Adipose tissue (tissue), 3 donors: Measurements from ENCODE around the gene RNF44. TPM values are rescaled to one million over a fixed set of nuclear protein-coding genes. Genes with fewer than 3 reads are reported as not detected.
"Not testable (repeated sequence)": the region's sequence is repeated elsewhere in the genome, so short reads cannot be mapped to it uniquely, and the experiment has no call there.

Experiments used
- H3K27ac ChIP-seq: one replicate; pipeline ENCODE4 v1.5.1; 2013; ENCODE audit warnings: low read depth, low read length
- WGBS, 3 donors: extraction: QIAGEN DNeasy Blood & Tissue Kit; methylation state at CpG; one replicate each; pipeline ENCODE4 v1.1.7; 2013; 5-methylcytosine and 5-hydroxymethylcytosine counted together
- polyA plus RNA-seq, 3 donors: library from polyadenylated mRNA; stranded (reverse); fragments of 200-250 nt; gene quantifications; one replicate each; pipeline ENCODE4 v1.2.3, GENCODE V29; 2013
- donor health status: healthy with polysubstance abuse.
- donor health status: Bipolar disorder and iron deficiency.
- donor health status: healthy.

RNF44 gene
- polyA plus RNA-seq, 3 donors, result 13.9 to 19.2 (median 17.0) TPM

DNA sequence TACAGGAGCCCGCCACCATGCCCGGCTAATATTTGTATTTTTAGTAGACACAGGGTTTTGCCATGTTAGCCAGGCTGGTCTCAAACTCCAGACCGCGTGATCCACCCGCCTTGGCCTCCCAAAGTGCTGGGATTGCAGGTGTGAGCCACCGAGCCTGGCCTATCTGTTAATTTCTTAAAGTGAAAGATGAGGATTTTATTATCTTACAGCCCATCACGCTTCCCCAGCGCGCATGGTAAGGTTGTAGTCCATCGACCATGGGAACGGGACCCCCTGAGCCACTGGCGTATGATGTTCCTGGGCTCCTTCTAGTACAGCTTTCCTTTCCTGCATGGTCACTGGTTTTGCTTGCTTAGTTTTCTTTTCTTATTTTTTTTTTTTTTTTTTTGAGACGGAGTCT, 20.6 kb upstream of the RNF44 start:
- H3K27ac ChIP-seq, result no peak overlapping the region

DNA sequence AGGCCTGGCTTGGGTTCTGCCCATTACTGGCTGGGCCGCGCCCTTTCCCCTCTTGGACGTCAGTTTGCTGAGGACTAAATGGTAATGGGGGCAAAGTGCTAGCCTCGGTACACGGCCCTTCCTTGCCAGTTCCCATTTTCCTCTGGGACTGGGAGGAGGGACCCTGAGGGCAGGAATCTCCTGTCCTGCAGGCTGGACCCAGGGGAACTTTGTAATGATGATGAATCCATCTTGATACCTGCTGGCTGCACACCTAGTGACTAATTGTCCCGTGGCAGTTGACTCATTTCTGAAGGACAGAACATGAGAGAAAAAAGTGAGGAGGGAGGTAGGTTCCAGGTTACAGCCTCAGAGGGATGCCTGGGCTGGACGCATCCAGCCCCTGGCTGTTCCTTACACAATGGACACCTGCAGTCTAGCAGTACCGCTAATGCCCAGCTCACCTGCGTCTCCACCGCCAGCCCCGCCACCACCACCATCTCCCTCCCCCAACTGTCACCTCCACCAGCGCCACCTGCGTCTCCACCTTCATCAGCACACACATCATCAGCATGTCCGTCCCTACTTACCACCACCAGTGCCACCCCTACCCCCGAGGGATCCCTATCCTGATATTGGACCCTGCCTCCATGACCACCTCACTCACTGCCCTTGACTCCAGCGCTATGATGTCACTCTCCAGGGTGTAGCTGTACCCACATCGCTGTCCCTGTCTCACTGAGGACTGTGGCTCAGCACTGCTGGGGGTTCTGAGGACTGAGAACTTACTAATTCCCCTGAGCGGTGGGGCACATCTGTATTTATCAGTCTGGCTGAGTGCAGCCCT, 16.3 kb upstream of the RNF44 start:
- H3K27ac ChIP-seq, result no peak overlapping the region
- 56 to 69% (median 66%) methylated on average over 18 of the region's 18 CpGs for WGBS, 3 donors

More for the DNA sequence above, 20.6 kb upstream of the RNF44 start:
- 95 to 98% (median 96%) methylated on average over 12 of the region's 13 CpGs for WGBS, 3 donors

- WGBS, 3 donors, result 82 to 88% (median 87%) methylated on average over 11 of the region's 11 CpGs
- H3K27ac ChIP-seq, result no peak overlapping the region
These were observed 15.2 kb upstream of the RNF44 start for GRCh38 chr5:176552332-176552869.

DNA sequence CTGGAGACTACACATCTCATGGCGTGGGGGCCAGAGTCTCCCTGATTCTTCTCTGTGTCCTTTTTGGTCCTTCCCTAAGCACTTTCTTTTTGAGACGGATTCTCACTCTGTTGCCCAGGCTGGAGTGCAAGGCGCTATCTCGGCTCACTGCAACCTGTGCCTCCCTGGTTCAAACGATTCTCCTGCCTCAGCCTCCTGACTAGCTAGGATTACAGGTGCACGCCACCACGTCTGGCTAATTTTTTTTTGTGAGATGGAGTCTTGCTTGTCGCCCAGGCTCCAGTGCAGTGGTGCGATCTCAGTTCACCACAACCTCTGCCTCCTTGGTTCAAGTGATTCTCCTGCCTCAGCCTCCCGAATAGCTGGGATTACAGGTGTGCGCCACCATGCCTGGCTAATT, 13.7 kb upstream of the RNF44 start:
- 82 to 87% (median 86%) methylated on average over 11 of the region's 11 CpGs for WGBS, 3 donors
- not testable (repeated sequence) for H3K27ac ChIP-seq

- H3K27ac ChIP-seq, result no peak overlapping the region
- WGBS, 3 donors, result 61 to 74% (median 61%) methylated on average over 16 of the region's 16 CpGs
These were observed 13.2 kb upstream of the RNF44 start for GRCh38 chr5:176550275-176550831.

DNA sequence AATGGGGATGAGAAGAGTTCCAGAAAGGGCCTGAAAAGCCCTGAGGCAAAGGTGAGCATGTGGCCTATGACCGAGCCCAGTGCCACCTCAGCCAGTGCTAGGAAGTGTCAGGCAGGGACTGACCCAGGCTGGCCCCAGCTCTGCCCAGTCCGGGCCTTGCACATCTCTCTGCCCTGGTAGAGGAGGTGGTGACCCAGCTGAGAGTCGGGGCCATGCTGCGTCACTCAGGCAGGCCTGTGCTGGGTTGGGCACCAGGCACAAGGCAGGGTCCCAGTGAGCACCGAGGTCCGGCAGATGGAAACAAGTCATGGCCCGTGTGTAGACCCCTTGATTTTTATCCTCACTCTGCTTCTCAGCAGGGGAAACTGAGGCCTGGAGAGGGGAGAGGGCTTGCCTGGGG, 12.7 kb upstream of the RNF44 start:
- 85 to 88% (median 88%) methylated on average over 7 of the region's 7 CpGs for WGBS, 3 donors
- no peak overlapping the region for H3K27ac ChIP-seq

DNA sequence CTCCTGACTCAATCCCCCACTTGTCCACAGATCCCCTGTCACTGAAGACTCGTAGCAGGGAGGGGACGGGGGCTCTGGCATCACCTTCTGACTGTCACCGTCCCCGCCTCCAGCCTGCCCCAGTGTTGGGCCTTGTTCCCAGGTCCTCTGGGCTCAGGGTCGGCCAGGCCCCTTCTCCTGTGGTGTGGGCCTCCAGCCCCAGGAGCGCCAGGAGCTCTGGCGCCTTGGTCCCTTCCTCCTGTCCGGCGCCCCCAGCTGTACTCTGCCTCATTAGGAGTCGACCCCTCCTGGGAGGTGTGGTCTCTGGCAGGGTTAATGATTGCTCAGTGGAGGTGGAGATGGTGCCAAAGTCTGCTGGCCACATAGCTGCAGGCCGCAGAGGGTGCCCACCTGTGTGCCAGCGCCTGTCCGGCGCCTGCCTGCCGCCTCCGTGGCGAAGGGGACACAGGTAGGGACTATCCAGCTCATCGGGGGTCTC, 11.8 kb upstream of the RNF44 start, which contains the start of gene CDHR2:
CDHR2 (plus strand) TSS at position 376 of the 478 bp plus-strand sequence. CDS start 16,011 bp downstream, outside the sequence.
- H3K27ac ChIP-seq, result no peak within 1 kb of the TSS
- WGBS, 3 donors, result 54 to 73% (median 73%) methylated on average over 12 to 18 of the region's 18 CpGs

DNA sequence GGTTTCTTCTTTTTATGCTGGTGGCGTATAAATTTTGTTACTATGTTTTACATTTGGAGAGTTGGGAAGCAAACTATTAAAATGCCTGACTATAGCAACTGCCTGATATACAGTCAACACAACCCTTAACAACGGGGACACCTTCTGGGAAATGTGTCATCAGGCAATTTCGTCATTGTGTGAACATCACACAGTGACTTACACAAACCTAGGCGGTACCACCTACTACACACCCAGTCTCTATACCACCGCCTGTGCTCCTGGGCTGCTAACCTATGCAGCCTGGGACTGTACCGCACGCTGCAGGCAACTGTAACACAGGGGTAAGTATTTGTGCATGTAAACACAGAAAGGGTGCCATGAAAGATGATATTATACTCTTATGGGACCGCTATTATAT, 10.6 kb upstream of the RNF44 start:
- 56 to 71% (median 61%) methylated on average over 8 of the region's 8 CpGs for WGBS, 3 donors
- H3K27ac ChIP-seq, result no peak overlapping the region

- WGBS, 3 donors, result 70 to 86% (median 82%) methylated on average over 13 of the region's 13 CpGs
- H3K27ac ChIP-seq, result no peak overlapping the region
These were observed 8.7 kb upstream of the RNF44 start for GRCh38 chr5:176545737-176546509.

GRCh38 chr5:176545388-176545736, 8.2 kb upstream of the RNF44 start:
- 95 to 96% (median 96%) methylated on average over 6 of the region's 6 CpGs for WGBS, 3 donors
- H3K27ac ChIP-seq, result no peak overlapping the region

GRCh38 chr5:176543428-176544182, 6.4 kb upstream of the RNF44 start:
- 0 to 1% (median 1%) methylated on average over 63 of the region's 63 CpGs for WGBS, 3 donors
- peak overlapping the region; percentile 4 for H3K27ac ChIP-seq

- H3K27ac ChIP-seq, result peak overlapping the region; percentile 4
- 0 to 1% (median 1%) methylated on average over 67 to 110 of the region's 110 CpGs for WGBS, 3 donors
These were observed 5.6 kb upstream of the RNF44 start for GRCh38 chr5:176542596-176543427.

- no peak overlapping the region for H3K27ac ChIP-seq
- 34 to 50% (median 44%) methylated on average over 16 of the region's 16 CpGs for WGBS, 3 donors
These were observed 5.0 kb upstream of the RNF44 start for GRCh38 chr5:176542135-176542595.

DNA sequence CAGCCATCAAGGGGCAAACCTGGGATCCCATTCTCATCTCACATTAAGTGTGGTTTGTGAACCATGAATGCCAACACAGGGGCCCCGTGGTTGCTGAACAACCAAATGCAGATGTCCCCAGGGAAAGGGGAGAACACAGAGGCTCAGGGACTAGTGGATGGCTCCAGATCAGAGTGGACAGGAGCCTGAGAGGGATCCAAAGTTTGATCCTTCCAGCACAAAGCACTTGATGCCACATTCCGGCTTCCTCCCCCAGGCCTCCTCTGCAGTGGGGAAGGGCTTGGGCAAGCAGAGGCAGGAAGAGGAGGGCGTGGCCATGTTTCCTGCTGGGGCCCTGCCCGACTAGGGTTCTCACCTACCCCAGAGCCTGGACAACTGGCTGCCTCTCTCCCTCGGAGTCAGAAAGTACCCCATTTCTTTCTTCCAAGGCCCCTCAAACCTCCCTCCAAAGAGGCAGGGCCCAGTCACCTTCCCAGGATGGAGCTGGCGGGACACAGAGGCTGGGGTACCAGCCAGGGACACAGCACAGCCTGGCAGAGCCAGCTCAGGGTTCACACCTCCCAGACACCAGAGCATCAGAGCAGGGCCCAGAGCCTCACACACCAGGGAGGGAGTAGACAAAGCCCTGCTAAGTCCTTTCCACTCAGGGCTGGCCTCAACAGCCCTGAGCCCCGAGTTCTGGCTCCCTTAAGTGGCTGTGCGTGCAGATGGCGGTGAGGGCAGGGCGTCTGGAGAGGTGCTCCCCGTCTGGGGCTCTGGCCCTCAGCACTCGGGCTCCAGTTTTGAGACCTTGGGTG, 4.3 kb upstream of the RNF44 start:
- 40 to 58% (median 44%) methylated on average over 12 of the region's 12 CpGs for WGBS, 3 donors
- no peak overlapping the region for H3K27ac ChIP-seq

- WGBS, 3 donors, result 82 to 84% (median 84%) methylated on average over 8 of the region's 8 CpGs
These were observed 3.7 kb upstream of the RNF44 start for GRCh38 chr5:176540956-176541337.

GRCh38 chr5:176540476-176540899, 3.3 kb upstream of the RNF44 start:
- H3K27ac ChIP-seq, result no peak overlapping the region
- WGBS, 3 donors, result 72 to 89% (median 72%) methylated on average over 8 of the region's 8 CpGs

More at GRCh38 chr5:176540956-176541337, 3.7 kb upstream of the RNF44 start:
- no peak overlapping the region for H3K27ac ChIP-seq
